SK-N-MC (cell line): Measurements from ENCODE around the gene C11orf58.

Experiments used
- EZH2 ChIP-seq: fragments of 200-600 bp; sonication (generic); IDR thresholded peaks from one replicate; pipeline ENCODE4 v1.6.1; 2017; ENCODE audit warnings: antibody characterized with exemption
- FOXP2 ChIP-seq: optimal IDR thresholded peaks from 2 replicates; pipeline ENCODE3; 2011; ENCODE audit warnings: mild to moderate bottlenecking, moderate library complexity; ENCODE audit not compliant: insufficient read depth; ENCODE audit errors: extremely low read length, control extremely low read depth
- POLR2AphosphoS5 ChIP-seq: IDR thresholded peaks from 2 replicates; pipeline ENCODE4 v1.6.1; 2012; ENCODE audit warnings: mild to moderate bottlenecking, low read depth, low read length, borderline replicate concordance

- TF ChIP-seq EZH2 (no peak), POLR2AphosphoS5 (no peak), FOXP2 (no peak)
Measured at GRCh38 chr11:16772141-16772512, 33.7 kb downstream of the C11orf58 start.
